GM23338 (cell line): ENCODE data around the gene TANC2. TPM values are rescaled to one million over a fixed set of nuclear protein-coding genes. Genes with fewer than 3 reads are reported as not detected.

Experiments
- CTCF ChIP-seq, 2 experiments: fragments of 200-600 bp in 1 of 2; sonication (generic) in 1 of 2; conservative IDR thresholded peaks; 2 replicates each; pipeline versions ENCODE4 v1.5.1 to v1.6.1; 2016 to 2017; ENCODE audit warnings: antibody characterized with exemption in 2 of 2, low read depth in 2 of 2, mild to moderate bottlenecking in 2 of 2, moderate library complexity in 1 of 2
- ETS1 ChIP-seq: IDR thresholded peaks from 2 replicates; pipeline ENCODE4 v1.6.1; 2016; ENCODE audit warnings: antibody characterized with exemption
- EZH2 ChIP-seq: fragments of 200-600 bp; sonication (generic); IDR thresholded peaks from one replicate; pipeline ENCODE4 v1.8.0; 2017; ENCODE audit warnings: antibody characterized with exemption, mild to moderate bottlenecking, low read depth; ENCODE audit not compliant: unreplicated experiment
- EZH2phosphoT487 ChIP-seq: fragments of 200-600 bp; sonication (generic); IDR thresholded peaks from one replicate; pipeline ENCODE4 v1.8.1; 2018; ENCODE audit warnings: antibody characterized with exemption; ENCODE audit not compliant: unreplicated experiment
- JUNB ChIP-seq: IDR thresholded peaks from one replicate; pipeline ENCODE4 v1.6.1; 2016; ENCODE audit warnings: antibody characterized with exemption; ENCODE audit not compliant: unreplicated experiment
- NANOG ChIP-seq: IDR thresholded peaks from 2 replicates; pipeline ENCODE4 v1.6.1; 2016; ENCODE audit warnings: antibody characterized with exemption, borderline replicate concordance
- POLR2AphosphoS5 ChIP-seq: IDR thresholded peaks from 2 replicates; pipeline ENCODE4 v1.6.1; 2016; ENCODE audit warnings: antibody characterized with exemption, low read depth
- ZNF114 ChIP-seq: fragments of 250-450 bp; sonication (Bioruptor Pico); IDR thresholded peaks from 2 replicates; pipeline ENCODE4 v1.5.0; 2020; ENCODE audit warnings: mild to moderate bottlenecking, moderate library complexity
- ZNF331 ChIP-seq: fragments of 250-450 bp; sonication (Bioruptor Pico); IDR thresholded peaks from 2 replicates; pipeline ENCODE4 v1.5.0; 2020; ENCODE audit warnings: low read depth, mild to moderate bottlenecking, moderate library complexity
- ZNF462 ChIP-seq: fragments of 250-450 bp; sonication (Bioruptor Pico); IDR thresholded peaks from 2 replicates; pipeline ENCODE4 v1.5.0; 2020; ENCODE audit warnings: mild to moderate bottlenecking, moderate library complexity
- polyA plus RNA-seq: library from polyadenylated mRNA; unstranded; fragments of >200 nt; fragmentation: Nextera tagmentation; extraction: Ambion mirVana; gene quantifications from 2 replicates; pipeline ENCODE4 v1.2.1, GENCODE V29; 2016
- total RNA-seq: library from RNA; depleted of rRNA; stranded (reverse); fragments of >200 nt; shearing (Covaris generic); gene quantifications from 2 replicates; pipeline ENCODE4 v1.2.3, GENCODE V29; 2014

TANC2 gene
- total and polyA plus RNA-seq, 2 experiments from 2014 or later = 1.7 to 5.9 TPM

- TF ChIP-seq ZNF462 (CRISPR knock-in tag) = no peak
- no peak for TF ChIP-seq ZNF114
- no peak for TF ChIP-seq JUNB
- TF ChIP-seq CTCF (conservative IDR thresholded peaks at IDR 0.05; ENCODE audit: low read depth in 2 of 2) = no peak
- no peak for TF ChIP-seq POLR2AphosphoS5
- TF ChIP-seq EZH2 = no peak
- no peak for TF ChIP-seq NANOG
- no peak for TF ChIP-seq ETS1
- TF ChIP-seq ZNF331 (CRISPR knock-in tag) = no peak
- TF ChIP-seq EZH2phosphoT487 = no peak
These were observed 46.6 kb upstream of the TANC2 start (continued) for GRCh38 chr17:62919388-62919787.
